H9 (cell line): ENCODE measurements around the gene INPP5B. TPM values are rescaled to one million over a fixed set of nuclear protein-coding genes. Genes with fewer than 3 reads are reported as not detected.

Experiments
- DNase-seq: peaks from one replicate; pipeline ENCODE4 v3.0.0-alpha.2; 2017
- H2AFZ ChIP-seq: one replicate; pipeline ENCODE4 v1.6.1; 2013; ENCODE audit warnings: mild to moderate bottlenecking, low read length, control low read depth, moderate library complexity
- H2AK5ac ChIP-seq: 2 replicates; pipeline ENCODE4 v1.6.1; 2013; ENCODE audit warnings: low read length, control low read depth, mixed read lengths; ENCODE audit not compliant: insufficient read length
- H2BK120ac ChIP-seq: one replicate; pipeline ENCODE4 v1.6.1; 2013; ENCODE audit warnings: low read depth, mild to moderate bottlenecking, low read length, control low read depth, inconsistent platforms; ENCODE audit not compliant: poor library complexity, severe bottlenecking
- H2BK12ac ChIP-seq: 2 replicates; pipeline ENCODE4 v1.6.1; 2013; ENCODE audit warnings: low read length, control low read depth, mixed read lengths, low read depth; ENCODE audit not compliant: insufficient read length
- H2BK15ac ChIP-seq: 2 replicates; pipeline ENCODE4 v1.6.1; 2013; ENCODE audit warnings: low read depth, low read length, control low read depth
- H2BK20ac ChIP-seq: one replicate; pipeline ENCODE4 v1.6.1; 2013; ENCODE audit warnings: low read depth, mild to moderate bottlenecking, low read length, control low read depth, inconsistent platforms; ENCODE audit not compliant: poor library complexity, severe bottlenecking
- H2BK5ac ChIP-seq: 2 replicates; pipeline ENCODE4 v1.6.1; 2013; ENCODE audit warnings: low read length, control low read depth, mixed read lengths; ENCODE audit not compliant: insufficient read length
- H3K14ac ChIP-seq: 2 replicates; pipeline ENCODE4 v1.6.1; 2013; ENCODE audit warnings: low read length, control low read depth; ENCODE audit not compliant: insufficient read depth
- H3K18ac ChIP-seq: 2 replicates; pipeline ENCODE4 v1.6.1; 2013; ENCODE audit warnings: low read depth, mild to moderate bottlenecking, mixed read lengths, low read length, control low read depth; ENCODE audit not compliant: insufficient read length
- H3K23ac ChIP-seq: 2 replicates; pipeline ENCODE4 v1.6.1; 2013; ENCODE audit warnings: low read length, control low read depth, mixed read lengths, low read depth; ENCODE audit not compliant: insufficient read length
- H3K23me2 ChIP-seq: 2 replicates; pipeline ENCODE4 v1.6.1; 2013; ENCODE audit warnings: low read depth, mild to moderate bottlenecking, mixed read lengths, low read length, control low read depth; ENCODE audit not compliant: insufficient read length, poor library complexity, severe bottlenecking
- H3K27ac ChIP-seq: 2 replicates; pipeline ENCODE4 v1.5.1; 2013; ENCODE audit warnings: low read length, control low read depth, mixed read lengths, low read depth; ENCODE audit not compliant: insufficient read length
- H3K27me3 ChIP-seq: 2 replicates; pipeline ENCODE4 v1.6.1; 2013; ENCODE audit warnings: low read length, control low read depth, inconsistent platforms; ENCODE audit not compliant: insufficient read depth
- H3K4ac ChIP-seq: 2 replicates; pipeline ENCODE4 v1.6.1; 2013; ENCODE audit warnings: low read depth, mild to moderate bottlenecking, control low read depth, inconsistent platforms, low read length, moderate library complexity
- H3K4me1 ChIP-seq: 2 replicates; pipeline ENCODE4 v1.6.1; 2013; ENCODE audit warnings: low read length, control low read depth, inconsistent platforms; ENCODE audit not compliant: insufficient read depth
- H3K4me2 ChIP-seq: 2 replicates; pipeline ENCODE4 v1.6.1; 2013; ENCODE audit warnings: low read length, control low read depth, mixed read lengths; ENCODE audit not compliant: insufficient read length, insufficient read depth
- H3K56ac ChIP-seq: 2 replicates; pipeline ENCODE4 v1.6.1; 2013; ENCODE audit warnings: low read depth, mild to moderate bottlenecking, mixed read lengths, low read length, control low read depth; ENCODE audit not compliant: insufficient read length
- H3K79me1 ChIP-seq: 2 replicates; pipeline ENCODE4 v1.6.1; 2013; ENCODE audit warnings: low read depth, mild to moderate bottlenecking, moderate library complexity, low read length, control low read depth, inconsistent platforms; ENCODE audit not compliant: insufficient read depth, poor library complexity, severe bottlenecking
- H3K79me2 ChIP-seq: 2 replicates; pipeline ENCODE4 v1.6.1; 2013; ENCODE audit warnings: low read length, control low read depth, inconsistent platforms; ENCODE audit not compliant: insufficient read depth
- H3K9ac ChIP-seq: 2 replicates; pipeline ENCODE4 v1.6.1; 2013; ENCODE audit warnings: low read length, control low read depth, mixed read lengths; ENCODE audit not compliant: insufficient read length; ENCODE audit errors: extremely low read depth
- H3K9me3 ChIP-seq: one replicate; pipeline ENCODE4 v1.6.1; 2013; ENCODE audit warnings: low read depth, low read length, inconsistent platforms; ENCODE audit not compliant: control insufficient read depth
- H3T11ph ChIP-seq: one replicate; pipeline ENCODE4 v1.6.1; 2013; ENCODE audit warnings: mild to moderate bottlenecking, low read length, control low read depth, inconsistent platforms
- H4K20me1 ChIP-seq: one replicate; pipeline ENCODE4 v1.6.1; 2013; ENCODE audit not compliant: control insufficient read depth, insufficient read length, insufficient read depth
- H4K5ac ChIP-seq: 2 replicates; pipeline ENCODE4 v1.6.1; 2013; ENCODE audit warnings: low read depth, mild to moderate bottlenecking, mixed read lengths, low read length, control low read depth; ENCODE audit not compliant: insufficient read length
- H4K8ac ChIP-seq: replicated peaks from 2 replicates; pipeline ENCODE4 v1.6.1; 2013; ENCODE audit warnings: low read length, control low read depth, mixed read lengths, low read depth; ENCODE audit not compliant: insufficient read length
- H4K91ac ChIP-seq: 2 replicates; pipeline ENCODE4 v1.6.1; 2013; ENCODE audit warnings: low read depth, mild to moderate bottlenecking, moderate library complexity, mixed read lengths, low read length, control low read depth; ENCODE audit not compliant: insufficient read length
- H3K27ac Mint-ChIP-seq, 3 experiments: 2 replicates in 2 of 3; 3 replicates in 1 of 3; pipeline ENCODE4 v1.8.0; 2020 to 2021; ENCODE audit warnings: mixed read lengths in 3 of 3, mild to moderate bottlenecking in 1 of 3, moderate library complexity in 1 of 3
- H3K27me3 Mint-ChIP-seq: 2 replicates; pipeline ENCODE4 v1.8.0; 2021; ENCODE audit warnings: low read depth, mild to moderate bottlenecking, moderate library complexity, mixed read lengths
- H3K36me3 Mint-ChIP-seq, 3 experiments: 2 replicates in 2 of 3; 3 replicates in 1 of 3; pipeline ENCODE4 v1.8.0; 2020 to 2021; ENCODE audit warnings: low read depth in 3 of 3, mixed read lengths in 3 of 3; ENCODE audit not compliant: insufficient read depth in 1 of 3
- H3K4me1 Mint-ChIP-seq, 2 experiments: 2 replicates each; pipeline ENCODE4 v1.8.0; 2020; ENCODE audit warnings: mixed read lengths in 2 of 2
- H3K4me3 Mint-ChIP-seq, 2 experiments: 2 replicates in 1 of 2; 3 replicates in 1 of 2; pipeline ENCODE4 v1.8.0; 2020 to 2021; ENCODE audit warnings: mild to moderate bottlenecking in 2 of 2, mixed read lengths in 2 of 2, moderate library complexity in 1 of 2
- H3K9me3 Mint-ChIP-seq, 2 experiments: 2 replicates in 1 of 2; 3 replicates in 1 of 2; pipeline ENCODE4 v1.8.0; 2020; ENCODE audit warnings: mild to moderate bottlenecking in 2 of 2, mixed read lengths in 2 of 2, moderate library complexity in 1 of 2
- WGBS: extraction: QIAGEN DNeasy Blood & Tissue Kit; methylation state at CpG from one replicate; pipeline ENCODE4 v1.1.7; 2013; ENCODE audit warnings: missing lambda C conversion rate, low lambda C conversion rate, mixed read lengths; ENCODE audit not compliant: insufficient read length; ENCODE audit errors: extremely low coverage; 5-methylcytosine and 5-hydroxymethylcytosine counted together
- total RNA-seq: library from RNA; stranded (reverse); gene quantifications from 2 replicates; pipeline ENCODE4 v1.2.1, GENCODE V29; 2021
- TF ChIP-seq, protein P1 (sequence below): fragments of 200-600 bp; sonication (generic); conservative IDR thresholded peaks from 3 replicates; pipeline ENCODE4 v1.8.0; 2021; ENCODE audit warnings: antibody characterized with exemption, mild to moderate bottlenecking

Gene INPP5B
- total RNA-seq, 1 experiment from 2014 or later = 28.2 TPM

GRCh38 chr1:37944816-37945215, 2.0 kb downstream of the INPP5B start:
- H4K8ac ChIP-seq = no peak overlapping the region
- Mint-ChIP-seq H3K9me3 (no peaks in the 10 kb centered on the region), H3K36me3 (peaks cover 0 to 4% (median 3%) of the 10 kb centered on the region in 3 experiments; a peak in 3 of 7 replicates), H3K4me3 (no peak overlapping the region), H3K27ac (no peak overlapping the region), H3K4me1 (peaks cover 14 to 15% of the 10 kb centered on the region in 2 experiments), H3K27me3 (no peaks in the 10 kb centered on the region)
- no peak for DNase-seq
- no peak overlapping the region for H3K56ac ChIP-seq
- H2BK20ac ChIP-seq = no peak overlapping the region
- H2BK5ac ChIP-seq = no peak overlapping the region
- TF ChIP-seq, protein P1, sequence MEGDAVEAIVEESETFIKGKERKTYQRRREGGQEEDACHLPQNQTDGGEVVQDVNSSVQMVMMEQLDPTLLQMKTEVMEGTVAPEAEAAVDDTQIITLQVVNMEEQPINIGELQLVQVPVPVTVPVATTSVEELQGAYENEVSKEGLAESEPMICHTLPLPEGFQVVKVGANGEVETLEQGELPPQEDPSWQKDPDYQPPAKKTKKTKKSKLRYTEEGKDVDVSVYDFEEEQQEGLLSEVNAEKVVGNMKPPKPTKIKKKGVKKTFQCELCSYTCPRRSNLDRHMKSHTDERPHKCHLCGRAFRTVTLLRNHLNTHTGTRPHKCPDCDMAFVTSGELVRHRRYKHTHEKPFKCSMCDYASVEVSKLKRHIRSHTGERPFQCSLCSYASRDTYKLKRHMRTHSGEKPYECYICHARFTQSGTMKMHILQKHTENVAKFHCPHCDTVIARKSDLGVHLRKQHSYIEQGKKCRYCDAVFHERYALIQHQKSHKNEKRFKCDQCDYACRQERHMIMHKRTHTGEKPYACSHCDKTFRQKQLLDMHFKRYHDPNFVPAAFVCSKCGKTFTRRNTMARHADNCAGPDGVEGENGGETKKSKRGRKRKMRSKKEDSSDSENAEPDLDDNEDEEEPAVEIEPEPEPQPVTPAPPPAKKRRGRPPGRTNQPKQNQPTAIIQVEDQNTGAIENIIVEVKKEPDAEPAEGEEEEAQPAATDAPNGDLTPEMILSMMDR = no peak
- H3T11ph ChIP-seq = no peak overlapping the region
- H3K4ac ChIP-seq = no peak overlapping the region
- no peak overlapping the region for H3K18ac ChIP-seq
- no peaks in the 10 kb centered on the region for H4K20me1 ChIP-seq
- no peak overlapping the region for H2AFZ ChIP-seq
- H3K14ac ChIP-seq = no peak overlapping the region
- H2BK15ac ChIP-seq = no peak overlapping the region
- H3K27ac ChIP-seq = no peak overlapping the region
- no peak overlapping the region for H4K91ac ChIP-seq
- no peaks in the 10 kb centered on the region for H3K79me1 ChIP-seq
- H3K23ac ChIP-seq = no peak overlapping the region
- no peak overlapping the region for H3K4me2 ChIP-seq
- H3K9me3 ChIP-seq = no peaks in the 10 kb centered on the region
- no peak overlapping the region for H2BK120ac ChIP-seq
- no peaks in the 10 kb centered on the region for H3K79me2 ChIP-seq
- no peak overlapping the region for H4K5ac ChIP-seq
- no CpG with 5 or more reads among the region's 5 CpGs for WGBS
- H2BK12ac ChIP-seq = no peak overlapping the region
- no peaks in the 10 kb centered on the region for H3K27me3 ChIP-seq
- no peak overlapping the region for H3K9ac ChIP-seq
- H3K23me2 ChIP-seq = peaks cover 3% of the 10 kb centered on the region
- no peak overlapping the region for H2AK5ac ChIP-seq
- H3K4me1 ChIP-seq = no peaks in the 10 kb centered on the region
